CD4-positive, alpha-beta T cell treated with Interleukin-15 for 1 hour (primary cell): Measurements from ENCODE around the gene CHID1.

Source experiments
- DNase-seq: peaks from one replicate; pipeline ENCODE4 v3.0.0-alpha.2; 2020

CHID1 gene

GRCh38 chr11:910589-911030, at the start of gene CHID1:
TSS of gene CHID1 (minus strand) at chr11:910810. CDS start at chr11:904816, 5,994 bp downstream.
- DNase-seq: peak; percentile 86

DNA sequence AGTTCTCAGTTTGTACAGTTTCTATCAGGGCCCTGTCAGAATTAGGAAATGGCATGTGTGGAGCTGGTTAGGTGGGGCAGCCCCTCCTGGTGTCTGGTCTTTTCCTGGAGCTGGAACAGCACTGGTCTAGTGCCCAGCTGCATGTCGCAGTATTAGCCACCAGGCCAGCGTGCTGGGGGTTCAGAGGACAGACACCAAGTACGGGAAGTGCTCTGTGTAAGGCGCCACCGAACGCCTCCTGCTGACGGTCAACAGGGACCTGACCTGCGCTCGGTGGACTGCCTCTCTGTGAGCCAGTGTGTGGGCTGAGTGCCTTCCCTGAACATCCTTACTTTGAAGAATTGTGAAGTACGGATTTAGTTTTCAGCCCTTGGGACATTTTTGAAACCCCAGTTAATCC, 49.0 kb upstream of the CHID1 start:
- DNase-seq: no peak

DNA sequence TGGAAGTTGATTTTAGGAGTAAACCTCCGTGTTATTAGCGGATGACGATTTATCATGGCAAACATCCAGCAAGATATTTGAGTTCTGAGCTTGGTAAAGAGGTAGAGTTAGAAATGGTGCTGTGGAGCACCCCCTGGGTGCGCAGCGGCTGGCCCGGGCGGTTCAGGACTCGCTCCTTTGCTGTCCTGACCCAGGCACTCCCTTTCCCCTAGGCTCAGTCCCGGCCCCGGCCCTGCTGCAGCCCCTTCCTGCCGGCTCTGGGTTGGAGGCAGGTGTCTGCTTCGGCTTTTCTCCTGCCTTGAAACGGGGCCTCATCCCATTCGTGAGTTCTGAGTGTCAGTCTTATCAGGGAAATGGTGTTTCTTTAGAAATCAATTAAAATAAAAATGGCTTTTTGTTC, 48.4 kb upstream of the CHID1 start:
- no peak for DNase-seq

DNA sequence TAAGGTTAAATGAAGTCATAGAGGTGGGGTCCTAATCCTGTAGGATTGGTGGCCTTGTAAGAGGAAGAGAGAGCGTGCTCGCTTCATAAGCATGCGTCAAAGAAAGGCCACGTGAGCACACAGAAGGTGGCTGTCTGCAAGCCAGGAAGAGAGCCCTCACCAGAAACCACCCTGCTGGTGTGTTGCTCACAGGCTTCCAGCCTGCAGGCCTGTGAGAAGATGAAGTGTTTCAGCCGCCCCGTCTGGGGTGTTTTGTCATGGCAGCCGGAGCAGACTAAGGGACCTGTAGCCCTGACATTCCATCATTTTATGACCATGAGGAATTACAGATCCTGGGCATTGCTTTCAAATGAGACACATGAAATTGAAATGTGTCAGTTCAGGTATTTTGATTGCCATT, 47.5 kb upstream of the CHID1 start:
- DNase-seq: no peak

- DNase-seq: no peak
Observed at GRCh38 chr11:957212-957920, 46.8 kb upstream of the CHID1 start.

DNA sequence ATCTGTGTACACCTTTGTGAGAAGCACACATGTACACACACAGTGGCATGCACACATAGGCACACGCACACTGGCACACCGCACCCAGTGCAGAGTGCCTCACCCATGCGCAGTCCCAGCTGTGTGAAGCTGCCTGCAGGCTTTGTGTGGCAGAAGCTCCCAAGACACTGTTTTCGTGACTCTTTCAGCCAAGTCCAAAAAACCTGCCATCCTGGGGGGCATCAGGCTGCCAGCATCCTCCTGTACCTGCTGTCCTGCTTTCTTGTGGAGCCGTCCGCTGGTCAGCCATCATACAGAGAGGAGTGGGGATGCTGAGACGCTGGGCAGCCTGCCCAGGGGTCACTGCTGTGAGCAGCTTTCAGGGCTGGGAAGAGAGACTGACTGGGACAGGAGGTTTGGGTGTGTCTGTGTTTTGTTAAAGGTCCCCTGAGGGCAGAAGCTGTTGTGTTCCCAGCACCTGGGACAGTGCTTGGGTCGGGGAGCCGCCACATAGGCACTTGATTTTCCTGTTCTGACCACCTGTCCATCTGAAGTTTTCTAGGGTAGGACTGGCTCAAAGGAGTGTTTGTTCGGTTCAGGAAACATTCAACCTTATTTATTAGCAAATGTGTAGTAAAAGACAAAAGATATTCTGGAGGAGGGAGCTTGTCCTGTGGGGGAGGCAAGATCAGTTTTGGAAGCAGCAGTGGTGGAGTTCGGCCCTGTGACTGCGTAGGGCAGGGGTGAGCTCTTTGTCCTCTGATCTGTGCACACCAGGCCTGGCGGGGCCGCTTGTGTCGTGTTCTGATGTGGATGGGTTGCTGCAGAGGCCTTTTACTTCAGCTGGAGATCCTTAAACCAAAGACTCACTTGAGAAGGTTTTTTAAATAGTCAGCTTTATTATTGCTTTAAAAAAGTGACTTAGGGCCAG, 44.8 kb upstream of the CHID1 start:
- no peak for DNase-seq

GRCh38 chr11:954392-955153, 44.0 kb upstream of the CHID1 start:
- DNase-seq: no peak

DNA sequence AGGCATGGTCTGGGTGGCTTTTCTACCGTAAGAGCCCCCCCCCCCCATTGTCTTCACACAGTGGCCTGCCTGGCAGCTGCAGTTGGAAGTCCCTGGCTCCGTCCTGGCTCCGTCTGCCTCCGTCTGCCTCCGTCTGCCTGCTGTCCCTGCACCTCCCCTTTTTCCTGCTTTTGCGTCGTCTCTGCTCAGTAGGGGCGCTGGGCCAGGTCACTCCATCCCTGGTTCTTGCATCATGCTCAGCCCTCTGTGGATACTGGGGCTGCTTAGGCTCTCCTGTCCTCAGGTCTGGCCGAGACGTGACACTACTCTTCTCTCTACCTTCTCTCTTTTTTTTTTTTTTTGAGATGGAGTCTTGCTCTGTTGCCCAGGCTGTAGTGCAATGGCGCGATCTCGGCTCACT, 42.9 kb upstream of the CHID1 start:
- DNase-seq: no peak

GRCh38 chr11:952406-953385, 42.1 kb upstream of the CHID1 start:
- no peak for DNase-seq

- no peak for DNase-seq
Observed at GRCh38 chr11:951507-951906, 40.9 kb upstream of the CHID1 start.

DNA sequence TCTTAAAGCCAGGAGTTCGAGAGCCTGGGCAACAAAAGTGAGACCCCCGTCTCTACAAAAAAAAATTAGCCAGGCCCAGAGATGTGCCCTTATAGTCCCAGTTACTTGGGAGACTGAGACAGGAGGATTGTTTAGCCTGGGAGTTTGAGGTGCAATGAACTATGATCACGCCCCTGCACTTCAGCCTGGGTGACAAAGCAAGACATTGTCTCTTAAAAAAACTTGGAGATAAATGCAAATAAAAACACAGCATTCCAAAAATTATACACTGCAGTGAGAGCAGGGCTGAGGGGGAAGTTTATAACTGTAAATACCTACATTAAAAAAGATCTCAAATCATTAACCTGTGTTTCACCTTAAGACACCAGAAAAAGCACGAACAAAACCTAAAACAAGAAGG, 37.1 kb upstream of the CHID1 start:
- DNase-seq: no peak

GRCh38 chr11:945986-946385, 35.4 kb upstream of the CHID1 start:
- DNase-seq: no peak

DNA sequence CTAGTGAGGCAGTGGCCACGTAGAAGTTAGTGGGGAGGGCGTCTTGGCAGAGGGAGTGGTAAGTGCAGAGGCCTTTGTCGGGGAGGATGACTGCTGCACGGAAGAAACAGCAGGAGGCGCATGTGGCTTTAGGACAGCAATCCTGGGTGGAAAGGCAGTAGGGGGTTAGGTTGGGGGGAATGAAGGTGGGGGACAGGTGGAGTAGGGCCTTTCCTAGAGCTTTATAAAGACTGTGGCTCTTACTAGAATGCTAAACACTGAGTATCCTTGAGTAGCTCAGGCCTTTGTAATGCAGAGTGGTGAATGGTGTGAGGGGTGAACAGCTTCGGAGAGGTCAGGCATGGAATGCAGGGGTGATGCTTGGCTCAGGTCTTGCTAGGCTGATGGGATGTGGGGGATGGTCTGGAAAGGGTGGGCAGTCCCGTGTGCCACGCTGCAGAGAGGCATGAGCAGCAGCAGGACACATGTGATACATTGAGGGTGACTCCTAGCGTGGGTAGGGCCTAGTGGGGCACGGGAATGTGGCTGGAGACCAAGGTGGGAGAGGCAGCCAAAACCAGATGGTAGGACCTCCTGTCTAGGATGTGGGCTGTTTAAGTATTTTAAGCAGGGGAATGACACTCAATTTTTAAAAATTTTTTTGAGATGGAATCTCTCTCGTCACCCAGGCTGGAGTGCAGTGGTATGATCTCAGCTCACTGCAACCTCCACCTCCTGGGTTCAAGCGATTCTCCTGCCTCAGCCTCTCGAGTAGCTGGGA, 34.3 kb upstream of the CHID1 start:
- no peak for DNase-seq

- DNase-seq: no peak
Observed at GRCh38 chr11:942823-943222, 32.2 kb upstream of the CHID1 start.

- no peak for DNase-seq
Observed at GRCh38 chr11:940496-941135, 30.0 kb upstream of the CHID1 start.

DNA sequence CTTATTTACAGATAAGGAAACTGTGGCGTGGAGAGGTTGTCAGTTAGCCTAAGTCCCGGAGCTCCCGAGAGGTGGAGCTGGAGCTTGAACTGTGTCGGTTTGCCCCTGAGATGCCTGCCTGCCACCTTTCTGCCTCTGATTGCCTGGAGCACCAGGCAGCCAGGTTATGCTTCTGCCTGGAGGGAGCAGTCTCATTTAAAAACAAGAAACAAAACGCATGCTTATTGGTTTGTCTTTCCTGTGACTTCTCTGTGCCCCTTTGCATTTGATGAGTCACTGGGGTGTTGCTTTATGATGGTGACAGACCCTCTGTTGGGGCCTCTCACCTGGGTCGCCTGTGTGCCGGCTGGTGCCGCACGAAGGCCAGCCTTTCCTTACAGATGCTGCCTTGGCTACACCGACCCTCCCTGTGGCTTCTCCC, 27.2 kb upstream of the CHID1 start:
- DNase-seq: no peak

GRCh38 chr11:936199-936598, 25.6 kb upstream of the CHID1 start:
- no peak for DNase-seq

- no peak for DNase-seq
Observed at GRCh38 chr11:934527-934926, 23.9 kb upstream of the CHID1 start.

- DNase-seq: no peak
Observed at GRCh38 chr11:933936-934335, 23.3 kb upstream of the CHID1 start.

- DNase-seq: no peak
Observed at GRCh38 chr11:933142-933851, 22.7 kb upstream of the CHID1 start.
